ENCODE data around the gene HOMEZ. TPM values are rescaled to one million over a fixed set of nuclear protein-coding genes. Genes with fewer than 3 reads are reported as not detected.

Gene HOMEZ
- total RNA-seq, 3 donors from 2014 or later = 15.3 to 18.3 (median 17.3) TPM

DNA sequence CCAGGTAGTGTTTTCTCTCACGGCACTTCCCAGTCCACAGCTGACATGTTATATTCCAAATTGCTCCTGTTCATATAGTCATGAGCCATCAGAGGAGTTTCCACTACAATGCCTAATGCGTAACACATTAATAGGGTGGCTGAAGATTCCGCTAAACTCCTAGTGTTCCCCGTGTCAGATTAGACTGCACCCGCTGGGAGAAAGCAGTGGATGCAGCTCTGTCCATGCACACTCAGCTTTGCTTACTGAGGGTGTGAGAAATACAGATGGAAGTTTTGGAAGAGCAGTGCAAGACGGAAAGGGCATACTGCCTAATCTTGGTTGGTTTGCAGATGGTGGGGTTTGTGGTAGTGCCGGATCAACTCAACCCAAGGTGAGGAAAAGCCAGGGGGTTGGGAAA, 11.2 kb upstream of the HOMEZ start:
- ATAC-seq (no peak), DNase-seq (no peak)
- H3K9me3 ChIP-seq = no peaks in the 10 kb centered on the region
- no peaks in the 10 kb centered on the region for H3K36me3 ChIP-seq (ENCODE audit: low read depth)
- peaks cover 10% of the 10 kb centered on the region for H3K4me1 ChIP-seq (ENCODE audit: low read depth)
- intact Hi-C loops (cut with DNase I, micrococcal nuclease) = no loop called here
- no peak overlapping the region for H3K4me3 ChIP-seq
- TF ChIP-seq CTCF (IDR thresholded peaks at IDR 0.05) = no peak

GRCh38 chr14:23296012-23296777, 10.3 kb upstream of the HOMEZ start:
- Histone ChIP-seq H3K36me3 (ENCODE audit: low read depth) (no peaks in the 10 kb centered on the region), H3K4me1 (ENCODE audit: low read depth) (peaks cover 10% of the 10 kb centered on the region), H3K9me3 (no peaks in the 10 kb centered on the region), H3K4me3 (no peak overlapping the region)
- DNase-seq = no peak
- ATAC-seq = no peak
- intact Hi-C loops (cut with DNase I, micrococcal nuclease) = no loop called here
- TF ChIP-seq CTCF (IDR thresholded peaks at IDR 0.05) = no peak

DNA sequence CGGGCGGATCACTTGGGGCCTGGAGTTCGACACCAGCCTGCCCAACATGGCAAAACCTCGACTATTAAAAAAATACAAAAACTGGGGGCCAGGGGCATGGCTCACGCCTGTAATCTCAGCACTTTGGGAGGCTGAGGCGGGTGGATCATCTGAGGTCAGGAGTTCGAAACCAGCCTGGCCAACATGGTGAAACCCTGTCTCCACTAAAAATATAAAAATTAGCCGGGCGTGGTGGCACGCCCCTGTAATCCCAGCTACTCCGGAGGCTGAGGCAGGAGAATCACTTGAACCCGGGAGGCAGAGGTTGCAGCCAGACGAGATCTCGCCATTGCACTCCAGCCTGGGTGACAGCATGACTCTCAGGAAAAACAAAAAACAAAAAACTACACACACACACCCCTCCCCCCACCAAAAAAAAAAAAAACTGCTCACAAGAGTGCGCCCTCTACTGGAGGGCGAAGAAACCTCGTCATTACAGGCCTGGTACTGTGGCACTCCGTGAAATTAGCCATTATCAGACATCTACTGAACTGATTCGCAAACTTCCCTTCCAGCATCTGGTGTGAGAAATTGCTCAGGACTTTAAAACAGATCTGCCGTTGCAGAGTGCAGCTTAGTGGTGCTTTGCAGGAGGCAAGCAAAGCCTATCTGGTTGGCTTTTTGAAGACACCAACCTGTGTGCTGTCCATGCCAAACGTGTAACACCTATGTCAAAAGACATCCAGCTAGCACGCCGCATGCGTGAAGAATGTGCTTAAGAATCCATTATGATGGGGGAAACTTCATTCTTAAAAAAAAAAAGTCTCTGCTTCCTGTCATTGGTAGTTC, 9.0 kb upstream of the HOMEZ start:
- peak; percentile 88 for ATAC-seq
- H3K4me1 ChIP-seq (ENCODE audit: low read depth) = peaks cover 4% of the 10 kb centered on the region
- intact Hi-C loops (cut with DNase I, micrococcal nuclease) = no loop called here
- no peaks in the 10 kb centered on the region for H3K9me3 ChIP-seq
- H3K36me3 ChIP-seq (ENCODE audit: low read depth) = no peaks in the 10 kb centered on the region
- peak in 2 of 3 donors; percentile 39 to 74 for DNase-seq
- peak; percentile 79 for TF ChIP-seq CTCF (IDR thresholded peaks at IDR 0.05)
- no peak overlapping the region for H3K4me3 ChIP-seq

DNA sequence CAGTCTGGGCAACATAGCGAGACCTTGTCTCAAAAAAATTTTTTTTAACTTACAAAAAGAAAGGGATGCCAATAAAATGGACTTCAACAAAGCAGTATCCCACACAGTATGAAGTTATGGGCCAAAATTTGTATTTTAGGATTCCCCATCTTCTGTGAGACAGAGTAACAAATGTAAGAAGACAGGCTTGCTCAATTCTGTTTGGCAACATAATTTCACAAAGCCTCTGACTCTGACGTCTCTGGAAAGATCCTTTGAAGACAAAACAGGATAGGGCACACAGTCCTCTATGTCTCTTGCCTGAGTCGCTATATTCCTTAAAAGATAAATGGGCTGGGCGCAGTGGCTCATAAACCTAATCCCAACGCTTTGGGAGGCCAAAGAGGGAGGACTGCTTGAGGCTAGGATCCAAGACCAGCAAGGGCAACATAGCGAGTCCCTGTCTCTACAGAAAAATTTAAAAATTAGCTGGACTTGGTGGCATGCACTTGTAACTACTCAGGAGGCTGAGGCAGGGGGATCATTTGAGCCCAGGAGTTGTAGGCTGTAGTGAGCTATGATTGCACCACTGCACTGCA, 1.1 kb upstream of the HOMEZ start:
- no peak for TF ChIP-seq CTCF (IDR thresholded peaks at IDR 0.05)
- Histone ChIP-seq H3K4me1 (ENCODE audit: low read depth) (peaks cover 11% of the 10 kb centered on the region), H3K4me3 (no peak overlapping the region), H3K9me3 (no peaks in the 10 kb centered on the region), H3K36me3 (ENCODE audit: low read depth) (no peaks in the 10 kb centered on the region)
- intact Hi-C loops (cut with DNase I, micrococcal nuclease) = loop anchor here in 1 of 2 donors (10.0 kb wide), 1 partner anchor 192 kb away; the partner anchor contains the start of genes ACIN1 and C14orf119
- DNase-seq (no peak), ATAC-seq (no peak)

DNA sequence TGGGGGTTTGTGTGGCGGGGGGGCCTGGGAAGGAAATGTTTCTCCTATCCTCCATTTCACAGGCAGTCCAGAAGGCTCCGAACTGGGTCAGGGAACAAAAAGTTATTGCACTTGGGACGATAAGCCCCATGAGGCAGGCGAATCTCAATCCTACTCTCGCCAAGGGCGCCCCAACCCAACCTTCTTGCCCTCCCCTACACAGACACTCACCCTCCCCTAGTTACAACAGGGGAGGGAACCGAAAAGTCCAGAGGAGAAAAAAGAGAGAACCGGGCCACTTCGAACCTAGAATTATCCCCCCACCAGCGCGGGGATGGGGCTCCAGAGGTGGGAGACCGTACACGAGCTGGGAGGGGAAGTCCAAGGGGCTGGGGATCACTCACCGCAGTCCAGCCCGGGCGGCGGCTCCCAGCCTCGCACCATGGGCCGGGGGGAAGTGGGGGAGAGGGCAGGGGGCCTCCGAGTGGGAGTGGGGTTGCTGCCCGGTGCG, 357 bp downstream of the HOMEZ start:
- no peak for TF ChIP-seq CTCF (IDR thresholded peaks at IDR 0.05)
- H3K9me3 ChIP-seq = no peaks in the 10 kb centered on the region
- H3K4me3 ChIP-seq = peak overlapping the region; percentile 76
- DNase-seq (peak in 1 of 3 donors; percentile 43), ATAC-seq (peak; percentile 42)
- intact Hi-C loops (cut with DNase I, micrococcal nuclease) = loop anchor here in 1 of 2 donors (10.0 kb wide), 1 partner anchor 191 kb away; the partner anchor contains the start of genes ACIN1 and C14orf119
- peaks cover 11% of the 10 kb centered on the region for H3K4me1 ChIP-seq (ENCODE audit: low read depth)
- no peaks in the 10 kb centered on the region for H3K36me3 ChIP-seq (ENCODE audit: low read depth)
